ENCODE results near the gene ALPL.
"Not testable (repeated sequence)": the region's sequence is repeated elsewhere in the genome, so short reads cannot be mapped to it uniquely, and the experiment has no call there.

Gene ALPL

DNA sequence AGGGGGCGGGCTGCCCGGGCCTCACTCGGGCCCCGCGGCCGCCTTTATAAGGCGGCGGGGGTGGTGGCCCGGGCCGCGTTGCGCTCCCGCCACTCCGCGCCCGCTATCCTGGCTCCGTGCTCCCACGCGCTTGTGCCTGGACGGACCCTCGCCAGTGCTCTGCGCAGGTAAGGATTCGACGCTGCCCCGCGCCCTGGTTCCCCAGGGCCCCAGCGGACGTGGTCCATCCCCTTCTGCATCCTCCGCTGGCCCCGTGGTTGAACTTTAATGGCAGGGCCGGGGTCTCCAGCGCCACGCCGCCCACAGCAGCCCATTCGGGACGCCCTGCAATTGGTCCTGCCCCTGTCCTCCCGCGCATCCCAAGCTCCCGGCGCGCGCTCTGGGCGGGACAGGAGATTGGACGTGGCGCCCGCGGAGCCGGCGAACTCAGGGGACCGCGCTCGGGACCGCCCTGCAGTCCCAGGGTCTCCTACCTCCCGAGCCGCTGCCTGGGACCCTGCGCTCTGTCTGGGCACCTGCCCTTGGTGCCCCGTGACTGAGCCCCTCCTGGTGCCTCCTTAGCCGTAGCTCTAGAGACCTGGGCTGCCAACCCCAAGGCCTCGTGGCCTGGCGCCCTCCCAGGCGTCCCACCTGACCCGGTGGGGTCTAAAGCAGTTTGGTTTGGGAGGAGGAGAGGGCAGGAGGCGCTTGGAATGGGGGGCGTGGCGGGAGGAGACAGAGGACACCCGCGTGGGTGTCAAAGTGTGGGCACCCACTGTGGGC lies at the start of gene ALPL:
ALPL (plus strand) TSS at position 73 of the 762 bp plus-strand sequence. CDS start 44,659 bp downstream, outside the sequence.
- Histone ChIP-seq H3K4me3 (peak within 1 kb of the TSS in 6 of 7 experiments; percentile 12 to 21 (median 18)), H3K27ac (no peak within 1 kb of the TSS)

DNA sequence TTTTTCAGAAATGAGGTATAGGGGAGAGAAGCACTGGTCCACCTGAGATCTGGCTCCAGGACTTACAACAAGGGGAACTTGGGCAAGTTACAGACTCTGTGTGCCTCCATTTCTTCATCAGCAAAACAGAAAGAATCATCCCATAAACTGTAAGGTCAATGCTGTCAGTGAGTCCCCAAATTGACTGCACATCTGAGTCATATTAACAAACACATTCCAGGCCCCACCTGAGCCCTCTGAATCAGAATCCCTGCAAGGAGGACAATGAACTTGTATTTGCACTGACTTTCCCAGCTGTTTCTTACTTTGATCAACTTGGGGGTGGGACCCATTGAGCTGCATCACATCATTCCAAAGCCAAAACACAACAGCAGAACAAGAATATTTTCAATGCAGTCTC lies 44.1 kb upstream of the ALPL start:
- H3K4me3 ChIP-seq, H3K27ac ChIP-seq: not testable (repeated sequence)

DNA sequence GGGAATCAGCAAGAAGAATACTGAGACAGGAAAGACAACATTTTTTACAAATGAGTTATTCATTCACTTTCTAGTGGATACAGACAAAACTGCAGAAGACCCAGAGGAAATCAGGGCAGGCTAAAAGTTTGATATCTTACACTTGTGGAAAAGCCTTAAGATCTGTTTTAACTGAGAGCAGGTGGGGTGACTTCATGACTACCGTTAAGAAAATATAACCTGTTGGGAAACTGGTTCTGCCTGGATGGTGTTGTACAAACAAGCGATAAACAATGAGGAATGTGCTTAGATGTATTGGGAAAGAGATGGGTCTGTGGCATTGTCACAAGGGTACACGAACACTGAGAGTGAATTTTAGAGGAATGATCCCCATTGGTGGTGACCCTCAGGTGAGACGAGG lies 41.3 kb upstream of the ALPL start:
- not testable (repeated sequence) for H3K27ac ChIP-seq, H3K4me3 ChIP-seq

- Histone ChIP-seq H3K27ac (no peak overlapping the region), H3K4me3 (no peak overlapping the region)
Measured at GRCh38 chr1:21468599-21468998, 40.6 kb upstream of the ALPL start.

- H3K4me3 ChIP-seq = no peak overlapping the region
Measured at GRCh38 chr1:21469581-21469980, 39.6 kb upstream of the ALPL start.

GRCh38 chr1:21472861-21473260 lies 36.4 kb upstream of the ALPL start:
- no peak overlapping the region for H3K4me3 ChIP-seq
- H3K27ac ChIP-seq = no peak overlapping the region

More at GRCh38 chr1:21469581-21469980, 39.6 kb upstream of the ALPL start:
- H3K27ac ChIP-seq = no peak overlapping the region

DNA sequence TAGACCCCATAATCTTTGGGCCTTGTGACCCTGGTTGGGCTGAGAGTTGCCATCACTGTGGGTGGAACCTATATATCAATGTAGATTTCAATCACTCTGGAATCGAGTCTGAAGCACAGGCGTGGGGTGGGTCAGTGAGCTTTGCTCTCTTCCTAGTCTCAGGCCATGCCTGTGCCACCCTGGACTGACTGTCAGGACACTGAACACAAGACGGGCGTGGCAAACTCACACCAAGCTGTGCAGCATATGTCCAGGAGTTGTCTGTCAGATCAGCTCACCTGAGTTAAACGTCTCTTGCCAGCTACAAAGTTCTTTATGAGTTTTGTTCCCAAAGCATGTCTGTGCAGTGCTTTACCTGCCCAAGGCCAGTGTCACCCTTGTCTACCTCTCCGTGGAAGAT lies 30.9 kb upstream of the ALPL start:
- Histone ChIP-seq H3K27ac (no peak overlapping the region), H3K4me3 (no peak overlapping the region)

DNA sequence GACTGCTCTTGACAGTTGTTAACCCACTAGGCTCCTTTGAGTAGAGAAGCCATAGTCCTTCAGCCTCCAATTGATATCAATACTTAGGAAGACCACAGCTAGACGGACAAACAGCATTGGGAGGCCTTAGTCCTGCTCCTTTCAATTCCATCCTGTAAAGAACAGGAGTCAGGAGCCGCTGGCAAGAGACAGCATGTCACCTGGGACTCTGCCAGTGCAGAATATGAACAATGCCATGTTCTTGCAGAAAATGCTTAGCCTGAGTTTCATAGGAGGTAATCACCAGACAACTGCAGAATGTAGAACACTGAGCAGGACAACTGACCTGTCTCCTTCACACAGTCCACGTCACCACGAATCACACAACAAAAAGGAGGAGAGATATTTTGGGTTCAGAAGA lies 25.3 kb upstream of the ALPL start:
- H3K27ac ChIP-seq, H3K4me3 ChIP-seq: not testable (repeated sequence)

- Histone ChIP-seq H3K27ac (no peak overlapping the region), H3K4me3 (no peak overlapping the region)
Measured at GRCh38 chr1:21489146-21489545, 20.1 kb upstream of the ALPL start.

DNA sequence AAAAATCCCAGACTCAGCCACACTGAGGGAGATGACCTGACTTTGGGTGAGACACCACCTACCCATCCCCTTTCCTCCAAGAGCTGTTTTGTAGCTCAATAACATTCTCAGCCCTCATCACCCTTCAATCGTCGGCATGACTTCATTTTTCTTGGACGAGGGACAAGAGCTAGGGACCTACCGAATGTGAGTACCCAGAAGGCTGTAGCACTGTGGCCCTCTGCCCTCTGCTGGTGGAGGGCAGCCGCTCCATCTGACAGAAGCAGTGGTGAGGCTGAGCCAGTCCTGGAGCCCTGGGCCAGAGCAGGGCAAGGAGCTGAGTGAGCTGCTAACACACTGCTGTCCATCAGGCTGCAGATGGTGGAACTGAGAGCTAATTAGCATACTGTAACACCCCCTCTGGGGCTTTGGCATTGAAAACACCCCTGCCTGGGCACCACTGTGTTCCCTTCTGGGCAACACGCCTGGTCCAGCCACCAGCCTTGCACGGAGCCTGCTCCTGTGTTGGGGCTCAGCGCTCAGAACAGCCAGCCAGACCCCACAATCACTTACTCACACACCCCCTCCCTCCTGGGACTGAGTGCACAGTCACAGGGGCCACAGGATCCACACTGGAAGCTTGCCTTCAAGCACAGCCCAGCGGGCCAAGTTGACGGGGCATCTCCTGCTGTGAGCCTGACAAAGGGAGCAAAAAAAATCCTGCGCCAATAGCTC lies 18.3 kb upstream of the ALPL start:
- no peak overlapping the region for H3K4me3 ChIP-seq
- H3K27ac ChIP-seq = no peak overlapping the region

GRCh38 chr1:21491488-21492355 lies 17.5 kb upstream of the ALPL start:
- Histone ChIP-seq H3K27ac (no peak overlapping the region), H3K4me3 (no peak overlapping the region)

DNA sequence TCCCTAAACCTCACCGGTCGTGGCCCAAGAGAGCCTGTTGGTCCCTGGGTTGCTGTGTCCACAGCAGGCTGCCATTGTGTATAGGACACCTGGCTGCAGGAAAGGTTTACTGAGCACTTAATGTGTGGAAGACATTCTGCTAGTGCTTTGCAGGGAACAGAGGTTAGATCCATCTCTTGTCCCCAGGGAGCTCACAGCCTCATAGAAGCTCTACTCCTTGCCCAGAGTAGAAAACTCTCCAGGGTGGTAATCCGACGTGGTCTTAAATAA lies 16.9 kb upstream of the ALPL start:
- no peak overlapping the region for H3K27ac ChIP-seq
- no peak overlapping the region for H3K4me3 ChIP-seq

DNA sequence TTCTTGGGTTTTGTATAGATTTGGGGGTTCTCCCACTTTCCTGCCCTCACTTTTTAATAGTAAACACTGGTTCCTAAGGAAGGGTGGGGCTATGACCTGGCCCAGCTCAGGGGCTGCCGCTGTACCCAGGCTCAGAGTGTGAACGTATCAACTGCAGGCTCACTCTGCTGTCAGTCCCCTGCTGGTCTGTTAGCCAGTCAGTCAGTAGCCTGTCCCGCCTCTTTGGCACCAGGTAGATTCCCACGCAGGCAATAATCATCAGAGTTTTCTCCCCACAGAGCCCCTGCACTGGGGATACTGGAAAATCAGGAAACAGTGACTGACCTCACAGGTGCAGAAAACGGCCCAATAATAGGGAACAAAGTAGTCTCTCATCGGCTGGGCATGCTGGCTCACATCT lies 15.0 kb upstream of the ALPL start:
- Histone ChIP-seq H3K4me3 (no peak overlapping the region), H3K27ac (no peak overlapping the region)

DNA sequence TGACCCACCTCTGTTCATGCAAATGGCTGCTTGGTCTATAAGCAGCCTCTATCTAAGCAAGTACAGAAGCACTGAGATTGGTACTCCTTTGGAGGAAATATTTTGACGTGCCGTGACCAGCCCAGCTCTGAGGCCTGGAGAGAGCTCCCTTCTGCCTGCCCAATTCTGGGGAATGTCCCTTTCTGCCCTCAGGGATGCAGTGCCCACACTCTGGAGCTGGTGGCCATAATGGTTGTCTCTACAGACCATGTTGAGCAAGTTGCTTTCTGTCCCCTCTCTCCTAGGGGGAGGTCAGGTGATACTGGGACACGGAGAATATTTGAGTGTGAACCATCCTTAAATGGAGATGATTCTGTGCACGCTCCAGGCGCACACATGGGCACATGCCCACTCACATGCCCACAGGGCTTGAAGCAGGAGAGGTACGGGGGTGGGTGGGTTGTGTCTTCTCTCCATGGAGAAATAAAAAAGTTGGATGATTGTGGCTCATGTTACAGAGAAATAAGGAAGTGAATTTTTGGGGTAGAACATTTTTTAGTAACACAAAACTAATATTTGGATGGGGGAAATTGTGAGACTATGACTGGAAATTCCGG lies 13.9 kb upstream of the ALPL start:
- H3K4me3 ChIP-seq = no peak overlapping the region
- no peak overlapping the region for H3K27ac ChIP-seq

DNA sequence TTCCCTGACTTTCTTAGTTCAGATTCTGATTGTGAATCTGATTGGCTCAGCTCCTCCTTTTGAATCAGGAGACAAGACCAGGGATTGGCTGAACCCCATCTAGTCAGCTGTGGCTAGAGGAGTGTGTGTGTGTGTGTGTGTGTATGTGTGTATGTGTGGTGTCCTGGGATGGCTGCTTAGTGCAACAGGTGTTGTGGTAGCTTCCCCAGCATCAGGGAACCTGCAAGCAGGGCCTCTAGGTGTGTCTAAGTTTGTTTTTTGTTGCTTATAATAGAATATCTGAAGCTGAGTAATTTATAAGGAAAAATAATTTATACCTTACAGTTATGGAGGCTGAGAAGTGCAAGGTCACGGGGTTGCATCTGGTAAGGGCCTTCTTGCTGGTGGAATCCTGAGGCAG lies 13.2 kb upstream of the ALPL start:
- Histone ChIP-seq H3K4me3 (no peak overlapping the region), H3K27ac (no peak overlapping the region)

DNA sequence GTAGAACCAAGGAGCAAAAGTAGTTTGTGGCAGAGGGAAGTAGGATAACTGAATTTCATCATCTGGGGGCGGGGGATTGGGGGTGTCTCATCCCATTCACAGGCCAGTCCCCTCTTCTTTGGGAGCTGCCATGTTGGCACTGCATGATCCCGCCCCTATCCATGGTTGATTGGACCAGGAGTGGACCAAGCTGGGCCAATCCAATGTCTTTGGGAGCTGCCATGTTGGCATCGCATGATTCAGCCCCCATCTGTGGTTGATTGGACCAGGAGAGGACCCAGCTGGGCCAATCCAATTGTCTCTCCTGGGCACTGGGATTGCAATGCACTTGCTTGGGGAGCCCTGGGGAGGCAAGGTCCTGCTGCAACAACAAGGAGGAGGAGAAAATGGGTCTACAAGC lies 12.3 kb upstream of the ALPL start:
- H3K27ac ChIP-seq = no peak overlapping the region

DNA sequence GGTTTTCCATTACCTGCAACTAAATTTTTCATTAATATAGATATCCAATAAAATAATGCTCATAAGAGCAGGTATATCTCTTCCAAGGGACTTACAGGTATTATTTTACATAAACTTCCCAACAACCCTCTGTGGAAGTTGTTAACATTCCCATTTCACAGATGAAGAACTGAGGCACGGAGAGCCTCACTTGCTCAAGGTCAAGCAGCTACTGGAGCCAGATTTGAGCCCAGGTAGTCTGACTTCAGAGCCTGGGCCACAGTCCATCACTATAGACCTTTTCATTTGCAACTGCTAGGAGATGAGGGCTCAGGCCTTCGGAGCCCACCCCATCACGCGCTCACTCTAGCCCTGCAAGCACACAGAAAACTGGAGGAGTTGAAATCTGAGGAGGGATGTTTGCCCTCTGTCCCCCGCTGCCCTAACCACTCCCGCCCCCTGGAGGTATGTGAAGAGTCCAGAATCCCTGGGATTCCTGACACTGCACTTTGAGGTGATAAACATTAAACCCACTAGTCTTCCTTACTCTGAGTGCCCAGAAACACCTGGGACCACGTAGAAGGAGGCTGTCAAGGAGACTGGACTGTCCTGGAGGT lies 11.7 kb upstream of the ALPL start:
- no peak overlapping the region for H3K27ac ChIP-seq
- H3K4me3 ChIP-seq = no peak overlapping the region

More for the DNA sequence above, 12.3 kb upstream of the ALPL start:
- no peak overlapping the region for H3K4me3 ChIP-seq

DNA sequence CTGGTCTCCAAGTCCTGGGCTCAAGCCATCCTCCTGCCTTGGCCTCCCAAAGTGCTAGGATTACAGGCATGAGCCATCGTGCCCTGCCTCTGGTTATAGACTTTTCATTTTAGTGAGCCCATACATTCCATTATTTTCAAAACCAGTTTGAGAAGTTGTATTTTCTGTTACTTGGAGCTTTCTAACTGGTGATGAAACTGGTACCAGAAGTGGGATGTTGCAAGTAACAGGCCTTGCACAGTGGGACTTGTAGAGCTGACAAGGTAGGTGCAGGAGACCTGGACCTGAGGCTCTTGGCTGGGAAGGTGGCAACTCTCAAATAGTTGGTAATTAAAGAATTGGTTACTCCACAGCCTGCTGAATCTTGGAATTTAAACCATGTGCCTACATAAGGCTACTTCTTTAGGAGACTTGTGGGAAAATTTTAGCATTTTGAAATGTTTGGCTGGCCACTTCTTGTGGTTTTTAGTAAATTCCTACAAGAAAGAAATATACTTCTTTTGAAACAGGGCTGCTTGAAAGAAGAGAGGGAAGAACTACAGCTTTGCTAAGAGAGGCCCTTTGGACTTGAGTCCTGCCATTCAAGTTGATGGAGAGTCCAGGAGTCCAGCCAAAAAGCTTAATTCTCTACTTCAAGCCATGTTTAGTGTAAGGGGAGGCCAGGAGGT lies 9.8 kb upstream of the ALPL start:
- Histone ChIP-seq H3K27ac (no peak overlapping the region), H3K4me3 (no peak overlapping the region)

- no peak overlapping the region for H3K27ac ChIP-seq
- no peak overlapping the region for H3K4me3 ChIP-seq
Measured at GRCh38 chr1:21503706-21504377, 5.4 kb upstream of the ALPL start.
